Tibial nerve (tissue), 3 donors: ENCODE results near the gene GSTA3.

Source experiments
- POLR2A ChIP-seq, 2 donors: fragments of 450-650 bp; IDR thresholded peaks; one replicate each; pipeline ENCODE4 v1.6.1; 2017; ENCODE audit warnings: antibody characterized with exemption in 2 of 2, mild to moderate bottlenecking in 2 of 2, moderate library complexity in 2 of 2
- TF ChIP-seq, protein P1 (sequence below), 5 experiments: fragments of 200-600 bp in 3 of 5; fragments of 450-650 bp in 2 of 5; sonication (generic) in 3 of 5; IDR thresholded peaks; one replicate each; pipeline ENCODE4 v1.5.1; 2016 to 2019; ENCODE audit warnings: antibody characterized with exemption in 5 of 5, mild to moderate bottlenecking in 3 of 5, moderate library complexity in 2 of 5

GRCh38 chr6:52872031-52872430 is 37.5 kb downstream of the GSTA3 start:
- TF ChIP-seq, protein P1, sequence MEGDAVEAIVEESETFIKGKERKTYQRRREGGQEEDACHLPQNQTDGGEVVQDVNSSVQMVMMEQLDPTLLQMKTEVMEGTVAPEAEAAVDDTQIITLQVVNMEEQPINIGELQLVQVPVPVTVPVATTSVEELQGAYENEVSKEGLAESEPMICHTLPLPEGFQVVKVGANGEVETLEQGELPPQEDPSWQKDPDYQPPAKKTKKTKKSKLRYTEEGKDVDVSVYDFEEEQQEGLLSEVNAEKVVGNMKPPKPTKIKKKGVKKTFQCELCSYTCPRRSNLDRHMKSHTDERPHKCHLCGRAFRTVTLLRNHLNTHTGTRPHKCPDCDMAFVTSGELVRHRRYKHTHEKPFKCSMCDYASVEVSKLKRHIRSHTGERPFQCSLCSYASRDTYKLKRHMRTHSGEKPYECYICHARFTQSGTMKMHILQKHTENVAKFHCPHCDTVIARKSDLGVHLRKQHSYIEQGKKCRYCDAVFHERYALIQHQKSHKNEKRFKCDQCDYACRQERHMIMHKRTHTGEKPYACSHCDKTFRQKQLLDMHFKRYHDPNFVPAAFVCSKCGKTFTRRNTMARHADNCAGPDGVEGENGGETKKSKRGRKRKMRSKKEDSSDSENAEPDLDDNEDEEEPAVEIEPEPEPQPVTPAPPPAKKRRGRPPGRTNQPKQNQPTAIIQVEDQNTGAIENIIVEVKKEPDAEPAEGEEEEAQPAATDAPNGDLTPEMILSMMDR (IDR thresholded peaks at IDR 0.05), result no peak
- no peak for TF ChIP-seq POLR2A (IDR thresholded peaks at IDR 0.05)
